NCI-H146 treated with DMSO at 0.1 percent for 48 hours (cell line): ENCODE data around the gene ATG13.
A peak's percentile ranks its signal among the peaks of the same experiment; 100 is the strongest.
"Not testable (repeated sequence)": the region's sequence is repeated elsewhere in the genome, so short reads cannot be mapped to it uniquely, and the experiment has no call there.

Source experiments
- DNase-seq: peaks from one replicate; lab custom pipeline; 2025; ENCODE audit not compliant: unreplicated experiment; lab: John Stamatoyannopoulos, UW

ATG13 gene

GRCh38 chr11:46694607-46695006 is 77.3 kb downstream of the ATG13 start:
- no peak for DNase-seq

- DNase-seq, result no peak
Measured at GRCh38 chr11:46695345-46696211, 78.2 kb downstream of the ATG13 start.

GRCh38 chr11:46696212-46696558 is 78.8 kb downstream of the ATG13 start:
- no peak for DNase-seq

- DNase-seq, result no peak
Measured at GRCh38 chr11:46697303-46697702, 80.0 kb downstream of the ATG13 start.

- no peak for DNase-seq
Measured at GRCh38 chr11:46697723-46698122, 80.4 kb downstream of the ATG13 start.

GRCh38 chr11:46698597-46698996 is 81.2 kb downstream of the ATG13 start:
- DNase-seq, result no peak

- DNase-seq, result peak; percentile 97
Measured at GRCh38 chr11:46700241-46701077, 83.1 kb downstream of the ATG13 start, which contains the start of the genes ARHGAP1 and ZNF408. ARHGAP1 (minus strand) TSS chr11:46700619; CDS start chr11:46696107, 4,512 bp downstream. ZNF408 (plus strand) TSS chr11:46701031; CDS start chr11:46701048, 17 bp downstream.

GRCh38 chr11:46701078-46701654 is 83.8 kb downstream of the ATG13 start:
- DNase-seq, result no peak

GRCh38 chr11:46705070-46705688 is 87.8 kb downstream of the ATG13 start:
- no peak for DNase-seq

GRCh38 chr11:46706886-46707285 is 89.5 kb downstream of the ATG13 start:
- no peak for DNase-seq

GRCh38 chr11:46709351-46709750 is 92.0 kb downstream of the ATG13 start:
- DNase-seq, result not testable (repeated sequence)

GRCh38 chr11:46710821-46711269 is 93.5 kb downstream of the ATG13 start:
- DNase-seq, result no peak

GRCh38 chr11:46711303-46711702 is 94.0 kb downstream of the ATG13 start:
- DNase-seq, result no peak

GRCh38 chr11:46712874-46713576 is 95.7 kb downstream of the ATG13 start:
- no peak for DNase-seq

GRCh38 chr11:46717825-46718154 is 100.4 kb downstream of the ATG13 start:
- not testable (repeated sequence) for DNase-seq

GRCh38 chr11:46718155-46719019 is 101.0 kb downstream of the ATG13 start:
- peak; percentile 21 for DNase-seq

- no peak for DNase-seq
Measured at GRCh38 chr11:46719048-46719542, 101.7 kb downstream of the ATG13 start, which contains the start of gene F2. F2 (plus strand) TSS chr11:46719213; CDS start chr11:46719236, 23 bp downstream.

GRCh38 chr11:46719543-46720218 is 102.3 kb downstream of the ATG13 start:
- DNase-seq, result no peak

- DNase-seq, result no peak
Measured at GRCh38 chr11:46721286-46721685, 103.9 kb downstream of the ATG13 start.
